CD14-positive monocyte (primary cell): Measurements from ENCODE around the gene MYO6. TPM values are rescaled to one million over a fixed set of nuclear protein-coding genes. Genes with fewer than 3 reads are reported as not detected.

Source experiments
- DNase-seq, 3 donors: peaks; one replicate each; pipeline ENCODE4 v3.0.0-alpha.2; 2011 to 2022
- H2AFZ ChIP-seq: 2 replicates; pipeline ENCODE4 v1.6.0; 2012; ENCODE audit warnings: mild to moderate bottlenecking, low read depth, low read length, inconsistent platforms; ENCODE audit not compliant: insufficient read depth, poor library complexity, severe bottlenecking
- H3K27ac ChIP-seq, 2 donors: 1 replicate in 1 of 2; 2 replicates in 1 of 2; pipeline ENCODE4 v1.5.1; 2012 to 2013; ENCODE audit warnings: low read length in 2 of 2, control low read depth in 1 of 2, inconsistent platforms in 1 of 2, low read depth in 1 of 2, mild to moderate bottlenecking in 1 of 2
- H3K27me3 ChIP-seq, 2 donors: one replicate each; pipeline versions ENCODE4 v1.6.0 to v1.6.1; 2011 to 2013; ENCODE audit warnings: low read length in 2 of 2; ENCODE audit not compliant: control insufficient read depth in 2 of 2, insufficient read depth in 2 of 2
- H3K36me3 ChIP-seq, 2 donors: replicated peaks in 1 of 2; 1 replicate in 1 of 2; 2 replicates in 1 of 2; pipeline versions ENCODE4 v1.5.1 to v1.6.1; 2012 to 2013; ENCODE audit warnings: low read length in 2 of 2, control low read depth in 1 of 2, inconsistent platforms in 1 of 2, mild to moderate bottlenecking in 1 of 2; ENCODE audit not compliant: insufficient read depth in 2 of 2, control insufficient read depth in 1 of 2
- H3K4me1 ChIP-seq, 2 donors: 1 replicate in 1 of 2; 2 replicates in 1 of 2; pipeline versions ENCODE4 v1.5.1 to v1.6.1; 2012 to 2013; ENCODE audit warnings: low read length in 2 of 2, control low read depth in 1 of 2, inconsistent platforms in 1 of 2, mild to moderate bottlenecking in 1 of 2, moderate library complexity in 1 of 2; ENCODE audit not compliant: insufficient read depth in 2 of 2, control insufficient read depth in 1 of 2
- H3K4me2 ChIP-seq: replicated peaks from 2 replicates; pipeline ENCODE3; 2012; ENCODE audit warnings: low read length, moderate library complexity, mild to moderate bottlenecking; ENCODE audit not compliant: poor library complexity, severe bottlenecking; ENCODE audit errors: extremely low read depth
- H3K4me3 ChIP-seq, 3 experiments: fragments of 200-600 bp in 1 of 3; sonication (generic) in 1 of 3; replicated peaks in 1 of 3; 1 replicate in 2 of 3; 2 replicates in 1 of 3; pipeline ENCODE4 v1.5.1; 2011 to 2013; ENCODE audit warnings: low read length in 3 of 3, mild to moderate bottlenecking in 3 of 3, control low read depth in 2 of 3, low read depth in 2 of 3, inconsistent platforms in 1 of 3, moderate library complexity in 1 of 3
- H3K79me2 ChIP-seq: 2 replicates; pipeline ENCODE4 v1.6.0; 2012; ENCODE audit warnings: mild to moderate bottlenecking, control low read depth, inconsistent platforms, low read length, moderate library complexity; ENCODE audit not compliant: insufficient read depth
- H3K9ac ChIP-seq: 2 replicates; pipeline ENCODE4 v1.6.0; 2017; ENCODE audit warnings: low read length, mild to moderate bottlenecking; ENCODE audit not compliant: insufficient read depth, poor library complexity, severe bottlenecking
- H3K9me3 ChIP-seq, 2 donors: replicated peaks in 1 of 2; 1 replicate in 1 of 2; 2 replicates in 1 of 2; pipeline versions ENCODE4 v1.5.1 to v1.6.1; 2012 to 2013; ENCODE audit warnings: low read length in 2 of 2, control low read depth in 1 of 2; ENCODE audit not compliant: control insufficient read depth in 1 of 2, insufficient read depth in 1 of 2
- H4K20me1 ChIP-seq: 2 replicates; pipeline ENCODE4 v1.6.0; 2012; ENCODE audit warnings: mild to moderate bottlenecking, low read length, control low read depth, moderate library complexity; ENCODE audit not compliant: insufficient read depth
- H3K27ac Mint-ChIP-seq, 7 donors: one replicate each; pipeline ENCODE4 v1.8.0; 2020; ENCODE audit warnings: mild to moderate bottlenecking in 7 of 7, mixed read lengths in 7 of 7, moderate library complexity in 6 of 7, inconsistent platforms in 2 of 7
- H3K27me3 Mint-ChIP-seq, 3 donors: one replicate each; pipeline ENCODE4 v1.8.0; 2021 to 2022; ENCODE audit warnings: low read depth in 3 of 3, mild to moderate bottlenecking in 3 of 3, mixed read lengths in 3 of 3, moderate library complexity in 3 of 3, inconsistent platforms in 1 of 3
- H3K36me3 Mint-ChIP-seq, 2 donors: one replicate each; pipeline ENCODE4 v1.8.0; 2020; ENCODE audit warnings: mixed read lengths in 2 of 2, inconsistent platforms in 1 of 2, mild to moderate bottlenecking in 1 of 2
- H3K4me1 Mint-ChIP-seq: one replicate; pipeline ENCODE4 v1.8.0; 2020; ENCODE audit warnings: mild to moderate bottlenecking, mixed read lengths
- H3K4me3 Mint-ChIP-seq, 2 donors: one replicate each; pipeline ENCODE4 v1.8.0; 2020; ENCODE audit warnings: mild to moderate bottlenecking in 2 of 2, mixed read lengths in 2 of 2, moderate library complexity in 1 of 2
- H3K9me3 Mint-ChIP-seq, 7 donors: one replicate each; pipeline ENCODE4 v1.8.0; 2020 to 2022; ENCODE audit warnings: mixed read lengths in 7 of 7, mild to moderate bottlenecking in 6 of 7, moderate library complexity in 6 of 7, inconsistent platforms in 2 of 7
- WGBS: methylation state at CpG from one replicate; pipeline ENCODE4 v1.1.5; 2013; ENCODE audit warnings: missing lambda C conversion rate; ENCODE audit not compliant: insufficient coverage; 5-methylcytosine and 5-hydroxymethylcytosine counted together
- intact Hi-C, 2 donors: fragments of 100-400 bp; cut with micrococcal nuclease; formaldehyde crosslinking; loops; one replicate each; pipeline versions ENCODE4 v1.15.0 to v1.15.1; 2023
- polyA plus RNA-seq, 3 donors: library from polyadenylated mRNA; depleted of rRNA in 1 of 3; unstranded in 2 of 3; stranded (reverse) in 1 of 3; fragments of 300-500 nt in 2 of 3; fragments of >200 nt in 1 of 3; fragmentation: Illumina TruSeq in 2 of 3; gene quantifications; 1 replicate in 2 of 3; 2 replicates in 1 of 3; pipeline ENCODE4 v1.2.3, GENCODE V29; 2012 to 2021
- TF ChIP-seq, protein P1 (sequence below): fragments of 200-600 bp; IDR thresholded peaks from one replicate; pipeline ENCODE4 v1.8.0; 2022; ENCODE audit warnings: antibody characterized with exemption, mild to moderate bottlenecking

The MYO6 gene
- polyA plus RNA-seq, 3 donors = not detected

DNA sequence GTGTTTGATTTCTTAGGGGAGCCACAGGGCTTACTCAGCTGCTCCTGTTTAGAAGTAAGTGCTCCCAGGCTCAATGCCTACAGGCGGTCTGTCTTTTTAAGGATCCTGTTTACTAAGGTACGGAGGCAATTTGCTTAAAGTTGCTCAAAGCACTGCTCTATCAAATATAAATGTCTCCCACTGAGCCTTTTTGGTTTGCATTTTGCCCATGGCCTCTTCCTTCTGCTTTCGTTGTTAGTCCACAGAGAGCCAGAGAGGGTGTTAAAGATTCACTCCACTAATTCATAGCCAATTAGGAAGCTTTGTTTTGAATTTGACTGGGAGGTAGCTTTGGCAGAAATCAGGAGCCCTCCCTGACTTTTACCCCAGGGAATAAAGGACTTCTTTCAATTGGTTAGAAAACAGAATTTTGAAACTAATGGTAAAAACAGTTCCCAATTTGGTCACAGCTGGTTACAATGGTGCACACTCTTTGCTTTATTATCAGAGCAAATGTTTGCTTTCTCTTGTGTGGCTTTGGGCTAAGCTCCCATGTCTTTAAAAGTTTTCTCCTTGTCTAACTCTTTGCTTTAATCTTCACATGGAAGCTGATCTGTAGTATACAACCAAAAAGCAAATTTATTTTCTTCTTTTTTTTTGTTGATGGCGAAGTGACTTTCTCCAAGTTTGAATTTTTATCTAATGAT is 197.2 kb downstream of the MYO6 start:
- no peaks in the 10 kb centered on the region for H3K36me3 ChIP-seq
- H2AFZ ChIP-seq = no peak overlapping the region
- no CpG with 5 or more reads among the region's 4 CpGs for WGBS
- H3K4me3 Mint-ChIP-seq = no peak overlapping the region
- no peaks in the 10 kb centered on the region for H3K4me1 ChIP-seq
- no peaks in the 10 kb centered on the region for H3K27me3 ChIP-seq
- no peak overlapping the region for H3K27ac ChIP-seq
- no peaks in the 10 kb centered on the region for H3K9me3 ChIP-seq
- H3K4me3 ChIP-seq = no peak overlapping the region
- H3K9me3 Mint-ChIP-seq = no peaks in the 10 kb centered on the region
- no peak for DNase-seq
- no peak overlapping the region for H3K27ac Mint-ChIP-seq
- H3K27me3 Mint-ChIP-seq = peaks cover 0 to 1% (median 0%) of the 10 kb centered on the region in 3 donors
- H3K4me1 Mint-ChIP-seq = no peaks in the 10 kb centered on the region
- no peaks in the 10 kb centered on the region for H3K79me2 ChIP-seq
- TF ChIP-seq, protein P1, sequence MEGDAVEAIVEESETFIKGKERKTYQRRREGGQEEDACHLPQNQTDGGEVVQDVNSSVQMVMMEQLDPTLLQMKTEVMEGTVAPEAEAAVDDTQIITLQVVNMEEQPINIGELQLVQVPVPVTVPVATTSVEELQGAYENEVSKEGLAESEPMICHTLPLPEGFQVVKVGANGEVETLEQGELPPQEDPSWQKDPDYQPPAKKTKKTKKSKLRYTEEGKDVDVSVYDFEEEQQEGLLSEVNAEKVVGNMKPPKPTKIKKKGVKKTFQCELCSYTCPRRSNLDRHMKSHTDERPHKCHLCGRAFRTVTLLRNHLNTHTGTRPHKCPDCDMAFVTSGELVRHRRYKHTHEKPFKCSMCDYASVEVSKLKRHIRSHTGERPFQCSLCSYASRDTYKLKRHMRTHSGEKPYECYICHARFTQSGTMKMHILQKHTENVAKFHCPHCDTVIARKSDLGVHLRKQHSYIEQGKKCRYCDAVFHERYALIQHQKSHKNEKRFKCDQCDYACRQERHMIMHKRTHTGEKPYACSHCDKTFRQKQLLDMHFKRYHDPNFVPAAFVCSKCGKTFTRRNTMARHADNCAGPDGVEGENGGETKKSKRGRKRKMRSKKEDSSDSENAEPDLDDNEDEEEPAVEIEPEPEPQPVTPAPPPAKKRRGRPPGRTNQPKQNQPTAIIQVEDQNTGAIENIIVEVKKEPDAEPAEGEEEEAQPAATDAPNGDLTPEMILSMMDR = no peak
- H3K9ac ChIP-seq = no peak overlapping the region
- intact Hi-C loops = no loop called here
- no peak overlapping the region for H3K4me2 ChIP-seq
- H3K36me3 Mint-ChIP-seq = no peaks in the 10 kb centered on the region
- no peaks in the 10 kb centered on the region for H4K20me1 ChIP-seq

DNA sequence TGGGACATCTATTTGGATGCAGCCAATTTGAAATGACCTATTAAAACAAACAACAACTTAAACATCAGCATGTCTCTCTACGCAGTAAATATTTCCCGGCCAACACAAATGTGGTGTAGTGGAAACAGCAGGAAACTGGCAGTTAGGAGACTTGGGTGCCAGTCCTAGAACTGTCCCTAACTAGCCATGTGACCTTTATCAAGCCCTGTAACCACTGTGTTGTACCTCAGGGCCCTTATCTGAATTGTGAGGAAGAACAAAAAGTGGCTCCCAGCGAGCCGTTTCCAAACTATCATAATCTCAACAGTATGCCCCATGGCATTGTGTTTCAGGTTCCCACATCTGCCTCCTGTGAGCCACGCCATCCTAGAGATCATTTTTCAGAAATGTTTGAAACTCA is 198.9 kb downstream of the MYO6 start:
- Histone ChIP-seq H3K27me3 (no peaks in the 10 kb centered on the region), H3K4me2 (no peak overlapping the region), H4K20me1 (no peaks in the 10 kb centered on the region), H3K4me3 (no peak overlapping the region), H3K9ac (no peak overlapping the region), H3K4me1 (no peaks in the 10 kb centered on the region), H3K36me3 (no peaks in the 10 kb centered on the region), H3K27ac (no peak overlapping the region), H2AFZ (no peak overlapping the region), H3K9me3 (no peaks in the 10 kb centered on the region), H3K79me2 (no peaks in the 10 kb centered on the region)
- Mint-ChIP-seq H3K36me3 (no peaks in the 10 kb centered on the region), H3K27ac (no peak overlapping the region), H3K4me3 (no peak overlapping the region), H3K9me3 (no peaks in the 10 kb centered on the region), H3K4me1 (no peaks in the 10 kb centered on the region), H3K27me3 (peaks cover 0 to 1% (median 0%) of the 10 kb centered on the region in 3 donors)
- TF ChIP-seq, protein P1 = no peak
- intact Hi-C loops = no loop called here
- no peak for DNase-seq
- 76% methylated on average over 2 of the region's 5 CpGs for WGBS
